Ascending aorta (tissue), 2 donors: ENCODE results near the gene ERC1. TPM values are rescaled to one million over a fixed set of nuclear protein-coding genes. Genes with fewer than 3 reads are reported as not detected.

ENCODE experiments used
- DNase-seq, 2 donors: peaks; one replicate each; pipeline ENCODE4 v3.0.0-alpha.2; 2019; ENCODE audit warnings: low spot score in 2 of 2
- H3K27ac ChIP-seq, 2 donors: fragments of 200-600 bp; sonication (generic); one replicate each; pipeline ENCODE4 v1.5.1; 2016 to 2017; ENCODE audit warnings: mild to moderate bottlenecking in 1 of 2
- H3K27me3 ChIP-seq: fragments of 200-600 bp; sonication (generic); one replicate; pipeline ENCODE4 v1.5.1; 2017
- H3K36me3 ChIP-seq, 2 donors: fragments of 200-600 bp; sonication (generic); one replicate each; pipeline ENCODE4 v1.5.1; 2016
- H3K4me1 ChIP-seq, 2 donors: fragments of 200-600 bp; sonication (generic); one replicate each; pipeline ENCODE4 v1.5.1; 2016 to 2017; ENCODE audit warnings: mild to moderate bottlenecking in 1 of 2
- H3K4me3 ChIP-seq, 2 donors: fragments of 200-600 bp; sonication (generic); one replicate each; pipeline ENCODE4 v1.5.1; 2016 to 2017; ENCODE audit warnings: mild to moderate bottlenecking in 1 of 2
- H3K9me3 ChIP-seq, 2 donors: fragments of 200-600 bp; sonication (generic); one replicate each; pipeline ENCODE4 v1.5.1; 2016
- CTCF ChIP-seq, 3 experiments: fragments of 200-600 bp in 2 of 3; fragments of 450-650 bp in 1 of 3; sonication (generic) in 2 of 3; IDR thresholded peaks; one replicate each; pipeline ENCODE4 v1.5.1; 2016 to 2019; ENCODE audit warnings: antibody characterized with exemption in 3 of 3, mild to moderate bottlenecking in 1 of 3, moderate library complexity in 1 of 3
- intact Hi-C: fragments of 100-400 bp; cut with DNase I; formaldehyde crosslinking; loops from one replicate; pipeline ENCODE4 v1.15.1; 2023
- total RNA-seq: library from RNA; depleted of rRNA; stranded (reverse); fragments of >200 nt; gene quantifications from one replicate; pipeline ENCODE4 v1.1.0, GENCODE V29; 2016

The ERC1 gene
- total RNA-seq, 1 donor from 2014 or later: 41.4 TPM

- Histone ChIP-seq H3K27ac (no peak overlapping the region), H3K9me3 (no peaks in the 10 kb centered on the region), H3K27me3 (no peaks in the 10 kb centered on the region), H3K36me3 (peaks cover 0 to 9% of the 10 kb centered on the region in 2 donors), H3K4me1 (no peaks in the 10 kb centered on the region), H3K4me3 (no peak overlapping the region)
- intact Hi-C loops: no loop called here
- DNase-seq: no peak
- TF ChIP-seq CTCF (IDR thresholded peaks at IDR 0.05): no peak
Measured at GRCh38 chr12:1367331-1368291, 376.6 kb downstream of the ERC1 start.

GRCh38 chr12:1369460-1369859 is 378.4 kb downstream of the ERC1 start:
- Histone ChIP-seq H3K36me3 (peaks cover 7 to 16% of the 10 kb centered on the region in 2 donors), H3K27me3 (no peaks in the 10 kb centered on the region), H3K27ac (no peak overlapping the region), H3K4me3 (no peak overlapping the region), H3K9me3 (no peaks in the 10 kb centered on the region), H3K4me1 (no peaks in the 10 kb centered on the region)
- no peak for TF ChIP-seq CTCF (IDR thresholded peaks at IDR 0.05)
- intact Hi-C loops: no loop called here
- no peak for DNase-seq

GRCh38 chr12:1369938-1370500 is 379.0 kb downstream of the ERC1 start:
- H3K9me3 ChIP-seq: no peaks in the 10 kb centered on the region
- DNase-seq: no peak
- H3K27me3 ChIP-seq: no peaks in the 10 kb centered on the region
- no peak for TF ChIP-seq CTCF (IDR thresholded peaks at IDR 0.05)
- no peak overlapping the region for H3K27ac ChIP-seq
- no peaks in the 10 kb centered on the region for H3K4me1 ChIP-seq
- intact Hi-C loops: no loop called here
- peaks cover 7 to 19% of the 10 kb centered on the region in 2 donors for H3K36me3 ChIP-seq
- no peak overlapping the region for H3K4me3 ChIP-seq

GRCh38 chr12:1373901-1374735 is 383.1 kb downstream of the ERC1 start:
- H3K27ac ChIP-seq: no peak overlapping the region
- no peak for TF ChIP-seq CTCF (IDR thresholded peaks at IDR 0.05)

GRCh38 chr12:1375323-1375722 is 384.3 kb downstream of the ERC1 start:
- intact Hi-C loops: no loop called here
- DNase-seq: no peak
- H3K36me3 ChIP-seq: peaks cover 10 to 30% of the 10 kb centered on the region in 2 donors
- no peak for TF ChIP-seq CTCF (IDR thresholded peaks at IDR 0.05)
- H3K27ac ChIP-seq: no peak overlapping the region
- H3K9me3 ChIP-seq: no peaks in the 10 kb centered on the region
- H3K4me1 ChIP-seq: no peaks in the 10 kb centered on the region
- H3K4me3 ChIP-seq: no peak overlapping the region
- H3K27me3 ChIP-seq: no peaks in the 10 kb centered on the region

More at GRCh38 chr12:1373901-1374735, 383.1 kb downstream of the ERC1 start:
- no peaks in the 10 kb centered on the region for H3K27me3 ChIP-seq
- H3K4me1 ChIP-seq: no peaks in the 10 kb centered on the region
- no peak overlapping the region for H3K4me3 ChIP-seq
- intact Hi-C loops: no loop called here
- H3K9me3 ChIP-seq: no peaks in the 10 kb centered on the region
- DNase-seq: no peak
- peaks cover 10 to 30% of the 10 kb centered on the region in 2 donors for H3K36me3 ChIP-seq
